Prostate gland (tissue), 2 donors: ENCODE data around the gene CACNA1S.

Source experiments
- POLR2A ChIP-seq: fragments of 450-650 bp; IDR thresholded peaks from one replicate; pipeline ENCODE4 v1.6.1; 2016; ENCODE audit warnings: antibody characterized with exemption, mild to moderate bottlenecking
- POLR2AphosphoS5 ChIP-seq: sonication (generic); formaldehyde crosslinking; IDR thresholded peaks from one replicate; pipeline ENCODE4 v1.6.1; 2017; ENCODE audit warnings: antibody characterized with exemption
- TF ChIP-seq, protein P1 (sequence below), 4 experiments: fragments of 200-600 bp in 2 of 4; fragments of 450-650 bp in 2 of 4; sonication (generic) in 2 of 4; IDR thresholded peaks; 1 replicate in 3 of 4; 2 replicates in 1 of 4; pipeline ENCODE4 v1.5.1; 2016 to 2019; ENCODE audit warnings: antibody characterized with exemption in 4 of 4, mild to moderate bottlenecking in 2 of 4, moderate library complexity in 2 of 4

- TF ChIP-seq, protein P1, sequence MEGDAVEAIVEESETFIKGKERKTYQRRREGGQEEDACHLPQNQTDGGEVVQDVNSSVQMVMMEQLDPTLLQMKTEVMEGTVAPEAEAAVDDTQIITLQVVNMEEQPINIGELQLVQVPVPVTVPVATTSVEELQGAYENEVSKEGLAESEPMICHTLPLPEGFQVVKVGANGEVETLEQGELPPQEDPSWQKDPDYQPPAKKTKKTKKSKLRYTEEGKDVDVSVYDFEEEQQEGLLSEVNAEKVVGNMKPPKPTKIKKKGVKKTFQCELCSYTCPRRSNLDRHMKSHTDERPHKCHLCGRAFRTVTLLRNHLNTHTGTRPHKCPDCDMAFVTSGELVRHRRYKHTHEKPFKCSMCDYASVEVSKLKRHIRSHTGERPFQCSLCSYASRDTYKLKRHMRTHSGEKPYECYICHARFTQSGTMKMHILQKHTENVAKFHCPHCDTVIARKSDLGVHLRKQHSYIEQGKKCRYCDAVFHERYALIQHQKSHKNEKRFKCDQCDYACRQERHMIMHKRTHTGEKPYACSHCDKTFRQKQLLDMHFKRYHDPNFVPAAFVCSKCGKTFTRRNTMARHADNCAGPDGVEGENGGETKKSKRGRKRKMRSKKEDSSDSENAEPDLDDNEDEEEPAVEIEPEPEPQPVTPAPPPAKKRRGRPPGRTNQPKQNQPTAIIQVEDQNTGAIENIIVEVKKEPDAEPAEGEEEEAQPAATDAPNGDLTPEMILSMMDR (IDR thresholded peaks at IDR 0.05), result no peak
- no peak for TF ChIP-seq POLR2AphosphoS5
- no peak for TF ChIP-seq POLR2A
Measured at GRCh38 chr1:200998323-200998722, 113.9 kb downstream of the CACNA1S start.
